Thoracic aorta (tissue), 2 donors: Measurements from ENCODE around the gene ZNF280B. TPM values are rescaled to one million over a fixed set of nuclear protein-coding genes. Genes with fewer than 3 reads are reported as not detected.
"Not testable (repeated sequence)": the region's sequence is repeated elsewhere in the genome, so short reads cannot be mapped to it uniquely, and the experiment has no call there.

Experiments used
- ATAC-seq: fragments of 150-250 bp; one replicate; pipeline ENCODE4 v1.8.0; 2017; ENCODE audit warnings: low read depth; ENCODE audit not compliant: insufficient number of reproducible peaks, low FRiP score
- DNase-seq: peaks from one replicate; pipeline ENCODE4 v3.0.0-alpha.2; 2020; ENCODE audit warnings: low spot score
- H3K27ac ChIP-seq, 2 donors: fragments of 200-600 bp; sonication (generic); 1 replicate in 1 of 2; 2 replicates in 1 of 2; pipeline ENCODE4 v1.5.1; 2016; ENCODE audit warnings: mild to moderate bottlenecking in 2 of 2, moderate library complexity in 2 of 2
- H3K27me3 ChIP-seq: fragments of 200-600 bp; sonication (generic); replicated peaks from 2 replicates; pipeline ENCODE4 v1.6.0; 2016; ENCODE audit warnings: mild to moderate bottlenecking; ENCODE audit not compliant: insufficient read depth
- H3K36me3 ChIP-seq: fragments of 200-600 bp; sonication (generic); one replicate; pipeline ENCODE4 v1.5.1; 2016
- H3K4me1 ChIP-seq, 2 donors: fragments of 200-600 bp; sonication (generic); 1 replicate in 1 of 2; 2 replicates in 1 of 2; pipeline versions ENCODE4 v1.5.1 to v1.6.0; 2016; ENCODE audit warnings: low read depth in 2 of 2, mild to moderate bottlenecking in 1 of 2; ENCODE audit not compliant: control insufficient read depth in 1 of 2
- H3K4me3 ChIP-seq: fragments of 200-600 bp; sonication (generic); 2 replicates; pipeline ENCODE4 v1.5.1; 2016; ENCODE audit warnings: mild to moderate bottlenecking
- H3K9me3 ChIP-seq: fragments of 200-600 bp; sonication (generic); 2 replicates; pipeline ENCODE4 v1.5.1; 2016
- total RNA-seq, 2 donors: library from RNA; depleted of rRNA; stranded (reverse); fragments of >200 nt; gene quantifications; one replicate each; pipeline versions ENCODE4 v1.1.0 to v1.2.3, GENCODE V29; 2016
- TF ChIP-seq, protein P1 (sequence below): fragments of 200-600 bp; sonication (generic); IDR thresholded peaks from one replicate; pipeline ENCODE4 v1.5.1; 2019; ENCODE audit warnings: antibody characterized with exemption

The ZNF280B gene
- total RNA-seq, 2 donors from 2014 or later, result not detected

DNA sequence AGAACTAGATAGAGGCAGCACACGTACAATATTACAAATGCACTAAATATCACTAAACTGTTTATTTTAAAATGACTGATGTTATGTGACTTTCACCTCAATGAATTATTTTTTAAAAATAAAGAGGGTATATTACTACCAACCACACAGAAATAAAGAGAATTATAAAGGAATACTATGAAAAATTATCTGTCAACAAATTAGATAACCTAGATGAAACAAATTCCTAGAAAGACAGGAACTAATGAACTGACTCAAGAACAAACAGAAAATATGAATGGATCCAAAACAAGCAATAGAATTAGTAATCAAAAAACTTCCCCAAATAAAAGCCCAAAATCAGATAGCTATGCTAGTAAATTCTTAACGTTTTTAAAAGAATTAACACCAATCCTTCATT lies 10.3 kb downstream of the ZNF280B start:
- Histone ChIP-seq H3K4me1 (no peaks in the 10 kb centered on the region), H3K27me3 (no peaks in the 10 kb centered on the region), H3K36me3 (no peaks in the 10 kb centered on the region), H3K4me3 (no peak overlapping the region), H3K9me3 (no peaks in the 10 kb centered on the region), H3K27ac (no peak overlapping the region)
- DNase-seq (no peak), ATAC-seq (no peak)
- TF ChIP-seq, protein P1, sequence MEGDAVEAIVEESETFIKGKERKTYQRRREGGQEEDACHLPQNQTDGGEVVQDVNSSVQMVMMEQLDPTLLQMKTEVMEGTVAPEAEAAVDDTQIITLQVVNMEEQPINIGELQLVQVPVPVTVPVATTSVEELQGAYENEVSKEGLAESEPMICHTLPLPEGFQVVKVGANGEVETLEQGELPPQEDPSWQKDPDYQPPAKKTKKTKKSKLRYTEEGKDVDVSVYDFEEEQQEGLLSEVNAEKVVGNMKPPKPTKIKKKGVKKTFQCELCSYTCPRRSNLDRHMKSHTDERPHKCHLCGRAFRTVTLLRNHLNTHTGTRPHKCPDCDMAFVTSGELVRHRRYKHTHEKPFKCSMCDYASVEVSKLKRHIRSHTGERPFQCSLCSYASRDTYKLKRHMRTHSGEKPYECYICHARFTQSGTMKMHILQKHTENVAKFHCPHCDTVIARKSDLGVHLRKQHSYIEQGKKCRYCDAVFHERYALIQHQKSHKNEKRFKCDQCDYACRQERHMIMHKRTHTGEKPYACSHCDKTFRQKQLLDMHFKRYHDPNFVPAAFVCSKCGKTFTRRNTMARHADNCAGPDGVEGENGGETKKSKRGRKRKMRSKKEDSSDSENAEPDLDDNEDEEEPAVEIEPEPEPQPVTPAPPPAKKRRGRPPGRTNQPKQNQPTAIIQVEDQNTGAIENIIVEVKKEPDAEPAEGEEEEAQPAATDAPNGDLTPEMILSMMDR, result no peak

DNA sequence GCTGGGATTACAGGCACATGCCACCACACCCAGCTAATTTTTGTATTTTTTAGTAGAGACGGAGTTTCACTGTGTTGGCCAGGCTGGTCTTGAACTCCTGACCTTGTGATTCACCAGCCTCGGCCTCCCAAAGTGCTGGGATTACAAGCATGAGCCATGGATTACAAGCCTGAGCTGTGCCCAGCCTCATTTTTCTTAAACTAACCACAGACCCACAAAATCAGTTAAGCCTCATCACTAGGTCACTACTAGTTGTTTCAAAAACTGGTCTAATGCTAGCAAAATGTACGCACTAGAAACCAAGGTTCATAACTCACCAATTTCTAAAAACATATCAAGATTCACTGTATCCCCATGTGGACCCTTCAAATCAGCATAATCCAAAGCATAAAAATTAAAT lies 17.0 kb downstream of the ZNF280B start:
- not testable (repeated sequence) for ATAC-seq, H3K4me3 ChIP-seq, H3K36me3 ChIP-seq, H3K27me3 ChIP-seq, DNase-seq, H3K9me3 ChIP-seq, H3K4me1 ChIP-seq, H3K27ac ChIP-seq

DNA sequence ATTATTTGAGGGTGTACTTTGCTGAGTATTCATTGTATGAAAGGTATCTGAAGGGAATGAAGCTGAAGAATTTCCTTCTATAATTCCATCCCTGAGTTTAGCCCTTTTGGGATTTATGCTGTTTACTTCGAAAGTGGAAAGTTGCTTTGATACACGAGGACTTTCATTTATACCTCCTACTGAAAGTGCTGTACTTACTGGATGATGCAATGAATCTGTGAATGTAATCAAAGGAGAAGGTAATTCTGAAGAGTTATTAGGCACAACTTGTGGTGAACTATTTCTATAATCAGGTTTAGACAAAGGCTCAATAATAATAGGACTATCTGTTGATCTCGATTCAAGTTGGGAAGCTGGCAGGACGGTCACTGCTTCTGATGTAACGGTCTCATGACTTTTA lies 19.8 kb downstream of the ZNF280B start:
- TF ChIP-seq, protein P1, result no peak
- no peaks in the 10 kb centered on the region for H3K36me3 ChIP-seq
- DNase-seq (no peak), ATAC-seq (no peak)
- no peak overlapping the region for H3K4me3 ChIP-seq
- H3K9me3 ChIP-seq, result no peaks in the 10 kb centered on the region
- no peaks in the 10 kb centered on the region for H3K27me3 ChIP-seq
- H3K4me1 ChIP-seq, result no peaks in the 10 kb centered on the region
- H3K27ac ChIP-seq, result no peak overlapping the region

DNA sequence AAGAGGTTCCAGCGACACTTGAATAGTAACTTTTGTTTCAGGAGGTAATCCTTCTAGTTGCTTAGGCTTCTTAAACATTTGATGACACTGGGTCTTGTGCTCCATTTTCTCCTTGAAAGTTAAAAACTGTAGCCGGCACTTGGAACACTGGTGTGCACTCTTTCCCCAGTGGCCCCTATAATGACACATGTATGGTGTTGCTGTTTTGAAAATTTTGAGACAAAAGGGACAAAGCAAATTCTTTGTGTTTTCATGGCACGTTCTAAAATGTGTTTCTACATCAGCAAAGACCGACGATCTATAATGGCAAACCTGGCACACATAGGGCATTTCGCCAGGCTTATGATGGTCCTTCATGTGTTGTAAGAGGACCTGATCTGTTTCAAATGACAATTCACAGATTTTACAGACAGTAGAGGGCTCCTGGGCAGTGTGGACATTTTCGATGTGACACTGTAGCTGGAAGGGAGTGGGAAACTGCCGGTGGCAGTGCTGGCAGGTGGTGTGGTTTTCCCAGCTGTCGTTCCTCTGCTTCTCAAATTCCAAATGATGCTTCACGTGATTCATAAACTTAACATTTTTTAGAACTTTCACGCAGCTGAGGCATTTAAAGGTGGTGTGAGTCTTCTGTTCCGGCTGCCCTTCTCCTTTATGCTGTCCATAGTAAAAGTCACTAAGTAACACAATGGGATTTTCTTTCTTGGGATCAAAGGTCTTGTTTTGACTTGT lies 20.5 kb downstream of the ZNF280B start:
- H3K36me3 ChIP-seq, result no peaks in the 10 kb centered on the region
- H3K4me1 ChIP-seq, result no peaks in the 10 kb centered on the region
- no peak overlapping the region for H3K27ac ChIP-seq
- H3K4me3 ChIP-seq, result no peak overlapping the region
- DNase-seq (no peak), ATAC-seq (no peak)
- H3K9me3 ChIP-seq, result no peaks in the 10 kb centered on the region
- no peaks in the 10 kb centered on the region for H3K27me3 ChIP-seq
- TF ChIP-seq, protein P1, result no peak

DNA sequence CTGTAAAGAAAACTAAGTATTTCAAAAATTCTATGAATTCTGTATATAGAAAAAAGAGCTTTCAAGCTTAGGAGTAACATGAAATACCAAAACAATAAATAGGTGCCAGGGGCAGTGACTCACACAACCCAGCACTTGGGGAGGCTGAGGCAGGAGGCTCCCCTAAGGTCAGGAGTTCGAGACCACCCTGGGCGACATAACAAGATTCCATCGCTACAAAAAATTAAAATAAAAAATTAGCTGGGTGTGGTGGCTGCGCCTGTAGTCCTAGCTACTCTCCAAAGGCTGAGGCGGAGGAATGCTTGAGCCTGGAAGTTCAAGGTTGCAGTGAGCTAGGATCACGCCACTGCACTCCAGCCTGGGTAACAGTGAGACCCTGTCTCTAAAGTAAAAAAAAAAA lies 21.5 kb downstream of the ZNF280B start:
- ATAC-seq (no peak), DNase-seq (no peak)
- Histone ChIP-seq H3K9me3 (no peaks in the 10 kb centered on the region), H3K27me3 (no peaks in the 10 kb centered on the region), H3K36me3 (no peaks in the 10 kb centered on the region), H3K4me1 (no peaks in the 10 kb centered on the region), H3K4me3 (no peak overlapping the region), H3K27ac (no peak overlapping the region)
- TF ChIP-seq, protein P1, result no peak
